HUDEP-2 (cell line): ENCODE results near the gene COL6A1.

Experiments
- DNase-seq, 76 experiments: peaks; one replicate each; lab custom pipeline; 2025; ENCODE audit not compliant: unreplicated experiment in 76 of 76; lab: John Stamatoyannopoulos, UW

COL6A1 gene

GRCh38 chr21:46022551-46023525 lies 41.3 kb downstream of the COL6A1 start:
- no peak for DNase-seq

- no peak for DNase-seq
Observed at GRCh38 chr21:46023555-46023954, 42.0 kb downstream of the COL6A1 start.

GRCh38 chr21:46024141-46024540 lies 42.6 kb downstream of the COL6A1 start:
- no peak for DNase-seq

- no peak for DNase-seq
Observed at GRCh38 chr21:46025113-46025770, 43.7 kb downstream of the COL6A1 start.

GRCh38 chr21:46027851-46028493 lies 46.4 kb downstream of the COL6A1 start:
- DNase-seq: no peak

- DNase-seq: no peak
Observed at GRCh38 chr21:46028573-46029091, 47.1 kb downstream of the COL6A1 start.

- no peak for DNase-seq
Observed at GRCh38 chr21:46029186-46029924, 47.8 kb downstream of the COL6A1 start.

GRCh38 chr21:46031484-46031883 lies 49.9 kb downstream of the COL6A1 start:
- DNase-seq: no peak

- no peak for DNase-seq
Observed at GRCh38 chr21:46032100-46032499, 50.5 kb downstream of the COL6A1 start.

GRCh38 chr21:46033410-46034400 lies 52.1 kb downstream of the COL6A1 start:
- no peak for DNase-seq

- DNase-seq: no peak
Observed at GRCh38 chr21:46035809-46036695, 54.5 kb downstream of the COL6A1 start.

- no peak for DNase-seq
Observed at GRCh38 chr21:46036696-46037330, 55.2 kb downstream of the COL6A1 start.

GRCh38 chr21:46037331-46038325 lies 56.1 kb downstream of the COL6A1 start:
- DNase-seq: no peak

- no peak for DNase-seq
Observed at GRCh38 chr21:46038341-46038829, 56.8 kb downstream of the COL6A1 start.

- DNase-seq: no peak
Observed at GRCh38 chr21:46038871-46039397, 57.4 kb downstream of the COL6A1 start.
